K562 (cell line): ENCODE measurements around the gene SNW1. TPM values are rescaled to one million over a fixed set of nuclear protein-coding genes. Genes with fewer than 3 reads are reported as not detected.

Experiments used
- CREB3 ChIP-seq: fragments of 450-650 bp; conservative IDR thresholded peaks from 2 replicates; pipeline ENCODE4 v1.6.1; 2016; ENCODE audit warnings: missing genetic modification characterization, low read depth, mild to moderate bottlenecking, missing compliant biosample characterization, moderate library complexity
- DEAF1 ChIP-seq: fragments of 450-650 bp; formaldehyde crosslinking; IDR thresholded peaks from 2 replicates; pipeline ENCODE4 v1.4.0; 2020; ENCODE audit warnings: mild to moderate bottlenecking, moderate library complexity
- ELF1 ChIP-seq: fragments of 200-800 bp; sonication (Bioruptor generic); IDR thresholded peaks from 2 replicates; pipeline ENCODE4 v1.6.1; 2016; ENCODE audit warnings: missing genetic modification characterization, missing compliant biosample characterization
- ELF2 ChIP-seq: fragments of 250-450 bp; sonication (Bioruptor Pico); IDR thresholded peaks from 2 replicates; pipeline ENCODE4 v1.5.0; 2021; ENCODE audit warnings: mild to moderate bottlenecking
- GATAD2B ChIP-seq: fragments of 450-650 bp; IDR thresholded peaks from 2 replicates; pipeline ENCODE4 v1.6.1; 2017; ENCODE audit warnings: mild to moderate bottlenecking, borderline replicate concordance
- JUND ChIP-seq, 2 experiments: IDR thresholded peaks; 2 replicates in 1 of 2; 3 replicates in 1 of 2; pipeline ENCODE4 v1.6.1; 2011; ENCODE audit warnings: borderline replicate concordance in 2 of 2, low read depth in 2 of 2, low read length in 2 of 2, improper control_type of control experiment in 1 of 2, missing biosample characterization in 1 of 2, missing genetic modification characterization in 1 of 2, missing genetic modification reagents in 1 of 2
- MBD2 ChIP-seq: sonication (generic); IDR thresholded peaks from 2 replicates; pipeline ENCODE4 v1.6.1; 2016; ENCODE audit warnings: low read depth, borderline replicate concordance
- NR2C2 ChIP-seq, 2 experiments: fragments of 200-800 bp in 1 of 2; sonication (Bioruptor generic) in 1 of 2; sonication (generic) in 1 of 2; formaldehyde crosslinking in 1 of 2; IDR thresholded peaks; 2 replicates each; pipeline versions ENCODE4 v1.6.1 to v1.8.0; 2016 to 2022; ENCODE audit warnings: mild to moderate bottlenecking in 1 of 2, missing compliant biosample characterization in 1 of 2, missing genetic modification characterization in 1 of 2, missing genetic modification reagents in 1 of 2
- PBX2 ChIP-seq, 2 experiments: IDR thresholded peaks in 1 of 2; conservative IDR thresholded peaks in 1 of 2; 2 replicates each; pipeline ENCODE4 v1.6.1; 2016; ENCODE audit warnings: low read depth in 2 of 2, mild to moderate bottlenecking in 1 of 2, missing compliant biosample characterization in 1 of 2, missing genetic modification characterization in 1 of 2, moderate library complexity in 1 of 2
- PRMT5 ChIP-seq: sonication (generic); formaldehyde crosslinking; IDR thresholded peaks from 2 replicates; pipeline ENCODE4 v1.5.0; 2020; ENCODE audit warnings: missing genetic modification reagents
- RBM14 ChIP-seq: fragments of 200-400 bp; formaldehyde crosslinking; IDR thresholded peaks from 2 replicates; pipeline ENCODE4 v1.6.1; 2018; ENCODE audit warnings: low read depth, mild to moderate bottlenecking, low read length, moderate library complexity, borderline replicate concordance; ENCODE audit not compliant: insufficient read depth
- RBM25 ChIP-seq: fragments of 200-400 bp; formaldehyde crosslinking; IDR thresholded peaks from 2 replicates; pipeline ENCODE4 v1.6.1; 2018; ENCODE audit warnings: low read length, low read depth, moderate library complexity; ENCODE audit not compliant: severe bottlenecking
- SIN3A ChIP-seq, 2 experiments: fragments of 150-350 bp in 1 of 2; IDR thresholded peaks; 2 replicates each; pipeline ENCODE4 v1.6.1; 2011 to 2016; ENCODE audit warnings: borderline replicate concordance in 2 of 2, low read depth in 2 of 2, low read length in 2 of 2, mild to moderate bottlenecking in 2 of 2, moderate library complexity in 2 of 2; ENCODE audit not compliant: control insufficient read depth in 1 of 2
- SLC30A9 ChIP-seq: fragments of 250-450 bp; sonication (Bioruptor Pico); IDR thresholded peaks from 2 replicates; pipeline ENCODE4 v1.8.0; 2022; ENCODE audit warnings: mild to moderate bottlenecking, moderate library complexity
- SOX6 ChIP-seq: fragments of 450-650 bp; IDR thresholded peaks from 2 replicates; pipeline ENCODE4 v1.6.1; 2014; ENCODE audit warnings: mild to moderate bottlenecking
- TBP ChIP-seq: optimal IDR thresholded peaks from 2 replicates; pipeline ENCODE3; 2011; ENCODE audit warnings: low read depth, low read length, improper control_type of control experiment
- XRCC3 ChIP-seq: fragments of 450-650 bp; IDR thresholded peaks from 2 replicates; pipeline ENCODE4 v1.6.1; 2017; ENCODE audit warnings: mild to moderate bottlenecking, moderate library complexity
- YY1 ChIP-seq, 3 experiments: IDR thresholded peaks; 2 replicates each; pipeline ENCODE4 v1.6.1; 2011; ENCODE audit warnings: low read length in 2 of 3, mild to moderate bottlenecking in 2 of 3, moderate library complexity in 2 of 3, borderline replicate concordance in 1 of 3, control low read depth in 1 of 3, low read depth in 1 of 3; ENCODE audit not compliant: insufficient read depth in 3 of 3, insufficient replicate concordance in 2 of 3, control insufficient read depth in 1 of 3, insufficient read length in 1 of 3; ENCODE audit errors: extremely low read depth in 1 of 3
- ZSCAN32 ChIP-seq: fragments of 450-650 bp; formaldehyde crosslinking; IDR thresholded peaks from 2 replicates; pipeline ENCODE4 v1.4.0; 2020; ENCODE audit warnings: mild to moderate bottlenecking, moderate library complexity
- polyA plus RNA-seq, 8 experiments: library from polyadenylated mRNA; depleted of rRNA in 4 of 8; stranded (reverse) in 5 of 8; unstranded in 3 of 8; fragments of >200 nt; fragmentation: Nextera tagmentation in 2 of 8; fragmentation: Illumina TruSeq in 1 of 8; extraction: Ambion mirVana in 2 of 8; extraction: Trizol in 1 of 8; gene quantifications; 2 replicates each; pipeline versions ENCODE4 v1.2.1 to v1.2.3, GENCODE V29; 2011 to 2014; ENCODE audit warnings: inconsistent platforms in 1 of 8, missing spikeins in 1 of 8
- total RNA-seq, 7 experiments: library from RNA; depleted of rRNA in 6 of 7; stranded (reverse); fragments of >200 nt in 6 of 7; fragmentation: Illumina TruSeq in 2 of 7; extraction: Trizol in 2 of 7; gene quantifications; 2 replicates each; pipeline versions ENCODE4 v1.2.1 to v1.2.3, GENCODE V29; 2011 to 2021; ENCODE audit warnings: low replicate concordance in 1 of 7

Gene SNW1
- total and polyA plus RNA-seq, 9 of the 15 experiments (the other 6 are each of a cell fraction or from before 2014, with no cell fraction given) = 64.4 to 143 (median 98.2) TPM

- TF ChIP-seq PBX2 (CRISPR knock-in tag; IDR thresholded peaks at IDR 0.05; ENCODE audit: low read depth) (no peak), PBX2 (tag; conservative IDR thresholded peaks at IDR 0.05; ENCODE audit: low read depth) (peak; percentile 45; the same call in 1 of the 2 replicates), MBD2 (0 out of 2 replicates have a peak, but pooled peaks have one; percentile 43), SOX6 (no peak), XRCC3 (no peak), SLC30A9 (CRISPR knock-in tag) (no peak), RBM25 (no peak), GATAD2B (no peak), ELF1 (tag) (peak; percentile 51; the same call in 1 of the 2 replicates), RBM14 (no peak), ELF2 (CRISPR knock-in tag) (no peak), CREB3 (tag) (no peak), ZSCAN32 (CRISPR knock-in tag) (no peak), YY1 (IDR thresholded peaks at IDR 0.05; ENCODE audit: borderline replicate concordance in 1 of 3, control insufficient read depth in 1 of 3, extremely low read depth in 1 of 3, insufficient read depth in 3 of 3, insufficient read length in 1 of 3, insufficient replicate concordance in 2 of 3, low read depth in 1 of 3, low read length in 2 of 3) (peak; percentile 52 to 93 (median 87)), DEAF1 (CRISPR knock-in tag) (no peak), SIN3A (IDR thresholded peaks at IDR 0.05; ENCODE audit: borderline replicate concordance in 2 of 2, control insufficient read depth in 1 of 2, low read depth in 2 of 2, low read length in 2 of 2) (peak in 1 of 2 experiments; percentile 25; a peak in 2 of 4 replicates), NR2C2 (CRISPR knock-in tag; IDR thresholded peaks at IDR 0.05) (no peak), NR2C2 (tag; IDR thresholded peaks at IDR 0.05) (peak; percentile 80), PRMT5 (0 out of 2 replicates have a peak, but pooled peaks have one; percentile 60), TBP (peak; percentile 46), JUND (IDR thresholded peaks at IDR 0.05; ENCODE audit: borderline replicate concordance, low read depth, low read length) (no peak), JUND (tag; IDR thresholded peaks at IDR 0.05; ENCODE audit: borderline replicate concordance, low read depth, low read length) (0 out of 3 replicates have a peak, but pooled peaks have one; percentile 7)
Measured at GRCh38 chr14:77760381-77761204, at the start of gene SNW1 (continued).
